Hepatocyte (in vitro differentiated cells): Measurements from ENCODE around the gene TEC. TPM values are rescaled to one million over a fixed set of nuclear protein-coding genes. Genes with fewer than 3 reads are reported as not detected.

Experiments used
- DNase-seq: peaks from one replicate; pipeline ENCODE4 v3.0.0-alpha.2; 2016; ENCODE audit warnings: low spot score
- H2AFZ ChIP-seq: fragments of 200-600 bp; sonication (generic); 2 replicates; pipeline ENCODE4 v1.6.0; 2016; ENCODE audit warnings: antibody characterized with exemption, mild to moderate bottlenecking
- H3K27ac ChIP-seq: fragments of 200-600 bp; sonication (generic); 2 replicates; pipeline ENCODE4 v1.5.1; 2016; ENCODE audit warnings: mild to moderate bottlenecking
- H3K27me3 ChIP-seq: fragments of 200-600 bp; sonication (generic); 2 replicates; pipeline ENCODE4 v1.6.1; 2016
- H3K36me3 ChIP-seq: fragments of 200-600 bp; sonication (generic); replicated peaks from 2 replicates; pipeline ENCODE4 v1.5.1; 2016; ENCODE audit warnings: low read depth; ENCODE audit not compliant: insufficient read depth
- H3K4me1 ChIP-seq: fragments of 200-600 bp; sonication (generic); 2 replicates; pipeline ENCODE4 v1.5.1; 2016; ENCODE audit warnings: mild to moderate bottlenecking, moderate library complexity; ENCODE audit not compliant: insufficient read depth
- H3K4me2 ChIP-seq: fragments of 200-600 bp; sonication (generic); 2 replicates; pipeline ENCODE4 v1.6.0; 2016
- H3K4me3 ChIP-seq: fragments of 200-600 bp; sonication (generic); 2 replicates; pipeline ENCODE4 v1.5.1; 2016; ENCODE audit warnings: mild to moderate bottlenecking
- H3K79me2 ChIP-seq: fragments of 200-600 bp; sonication (generic); 2 replicates; pipeline ENCODE4 v1.6.0; 2017; ENCODE audit warnings: mild to moderate bottlenecking
- H3K9me2 ChIP-seq: fragments of 200-600 bp; sonication (generic); replicated peaks from 2 replicates; pipeline ENCODE4 v1.6.0; 2017; ENCODE audit warnings: mild to moderate bottlenecking; ENCODE audit not compliant: insufficient read depth
- H3K9me3 ChIP-seq: fragments of 200-600 bp; sonication (generic); 2 replicates; pipeline ENCODE4 v1.5.1; 2016; ENCODE audit warnings: low read depth, mild to moderate bottlenecking
- H4K20me1 ChIP-seq: fragments of 200-600 bp; sonication (generic); 2 replicates; pipeline ENCODE4 v1.6.0; 2016; ENCODE audit warnings: mild to moderate bottlenecking; ENCODE audit not compliant: insufficient read depth, poor library complexity, severe bottlenecking
- CTCF ChIP-seq: fragments of 200-600 bp; sonication (generic); IDR thresholded peaks from 2 replicates; pipeline ENCODE4 v1.5.1; 2016; ENCODE audit warnings: antibody characterized with exemption, mild to moderate bottlenecking; ENCODE audit not compliant: poor library complexity
- EZH2 ChIP-seq: fragments of 200-600 bp; sonication (generic); IDR thresholded peaks from 2 replicates; pipeline ENCODE4 v1.6.1; 2016; ENCODE audit warnings: antibody characterized with exemption, mild to moderate bottlenecking, borderline replicate concordance
- EZH2phosphoT487 ChIP-seq: fragments of 200-600 bp; sonication (generic); IDR thresholded peaks from one replicate; pipeline ENCODE4 v1.6.1; 2018; ENCODE audit warnings: antibody characterized with exemption, mild to moderate bottlenecking, low read depth, moderate library complexity; ENCODE audit not compliant: unreplicated experiment, severe bottlenecking
- WGBS: methylation state at CpG from one replicate; pipeline ENCODE4 v1.1.6; 2016; ENCODE audit warnings: low lambda C conversion rate; ENCODE audit errors: missing lambda C conversion rate; 5-methylcytosine and 5-hydroxymethylcytosine counted together
- polyA plus RNA-seq: library from polyadenylated mRNA; unstranded; fragments of >200 nt; fragmentation: Nextera tagmentation; extraction: Ambion mirVana; gene quantifications from 2 replicates; pipeline ENCODE4 v1.2.1, GENCODE V29; 2016
- total RNA-seq: library from RNA; depleted of rRNA; stranded (reverse); fragments of >200 nt; gene quantifications from 2 replicates; pipeline ENCODE4 v1.2.3, GENCODE V29; 2014

TEC gene
- total and polyA plus RNA-seq, 2 experiments from 2014 or later: 1.3 to 2.1 TPM

DNA sequence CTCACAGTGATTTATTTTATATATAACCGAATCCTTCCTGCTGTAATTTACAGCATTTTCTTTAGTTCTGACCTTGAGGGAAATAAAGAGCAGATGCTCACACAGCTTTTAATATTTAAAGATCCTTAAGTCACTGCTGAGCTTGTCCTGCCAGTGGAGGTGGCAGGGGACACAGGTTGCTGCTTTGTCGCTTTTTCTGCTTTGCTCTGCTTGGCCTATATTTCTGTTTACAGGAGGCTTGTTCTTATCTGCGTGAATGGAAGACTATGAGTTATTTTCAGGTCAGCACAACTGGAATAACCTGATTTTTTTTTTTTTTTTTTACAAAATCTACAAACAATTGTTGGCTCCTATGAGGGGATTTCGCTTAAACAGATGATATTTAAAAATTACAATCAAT is 137.9 kb downstream of the TEC start:
- no peak for TF ChIP-seq EZH2
- no peak for DNase-seq
- Histone ChIP-seq H3K27ac (no peak overlapping the region), H4K20me1 (no peaks in the 10 kb centered on the region), H3K4me3 (no peak overlapping the region), H3K4me2 (no peak overlapping the region), H3K79me2 (no peaks in the 10 kb centered on the region), H2AFZ (no peak overlapping the region), H3K4me1 (no peaks in the 10 kb centered on the region), H3K36me3 (no peaks in the 10 kb centered on the region), H3K9me2 (no peaks in the 10 kb centered on the region), H3K27me3 (no peaks in the 10 kb centered on the region), H3K9me3 (no peaks in the 10 kb centered on the region)
- WGBS: 63% methylated on average over 4 of the region's 4 CpGs

GRCh38 chr4:48130100-48130499 is 139.5 kb downstream of the TEC start:
- Histone ChIP-seq H4K20me1 (no peaks in the 10 kb centered on the region), H3K36me3 (no peaks in the 10 kb centered on the region), H2AFZ (no peak overlapping the region), H3K9me2 (no peaks in the 10 kb centered on the region), H3K79me2 (no peaks in the 10 kb centered on the region), H3K9me3 (no peaks in the 10 kb centered on the region), H3K4me1 (no peaks in the 10 kb centered on the region), H3K4me2 (no peak overlapping the region), H3K27me3 (no peaks in the 10 kb centered on the region), H3K27ac (no peak overlapping the region), H3K4me3 (no peak overlapping the region)
- TF ChIP-seq EZH2: no peak
- TF ChIP-seq EZH2phosphoT487: no peak
- TF ChIP-seq CTCF: no peak
- DNase-seq: no peak
- 96% methylated on average over 7 of the region's 7 CpGs for WGBS

GRCh38 chr4:48129307-48130014 is 140.2 kb downstream of the TEC start:
- Histone ChIP-seq H3K79me2 (no peaks in the 10 kb centered on the region), H2AFZ (no peak overlapping the region), H3K9me3 (no peaks in the 10 kb centered on the region), H3K4me2 (no peak overlapping the region), H3K27me3 (no peaks in the 10 kb centered on the region), H3K36me3 (no peaks in the 10 kb centered on the region), H4K20me1 (no peaks in the 10 kb centered on the region), H3K9me2 (no peaks in the 10 kb centered on the region), H3K4me3 (no peak overlapping the region), H3K27ac (no peak overlapping the region), H3K4me1 (no peaks in the 10 kb centered on the region)
- peak; percentile 30 for DNase-seq
- TF ChIP-seq EZH2phosphoT487 (no peak), EZH2 (no peak), CTCF (no peak)
- 77% methylated on average over 9 of the region's 9 CpGs for WGBS

- no peaks in the 10 kb centered on the region for H3K27me3 ChIP-seq
- H3K36me3 ChIP-seq: no peaks in the 10 kb centered on the region
- no peak overlapping the region for H3K4me3 ChIP-seq
- TF ChIP-seq EZH2: no peak
- peak; percentile 57 for TF ChIP-seq CTCF
- peak overlapping the region; percentile 38 for H3K27ac ChIP-seq
- H3K9me3 ChIP-seq: no peaks in the 10 kb centered on the region
- peak; percentile 57 for DNase-seq
- H3K9me2 ChIP-seq: no peaks in the 10 kb centered on the region
- H2AFZ ChIP-seq: no peak overlapping the region
- no peaks in the 10 kb centered on the region for H4K20me1 ChIP-seq
- H3K4me1 ChIP-seq: no peaks in the 10 kb centered on the region
- 26% methylated on average over 13 of the region's 13 CpGs for WGBS
- peak overlapping the region; percentile 52 for H3K4me2 ChIP-seq
- no peaks in the 10 kb centered on the region for H3K79me2 ChIP-seq
Observed at GRCh38 chr4:48127682-48128404, 141.8 kb downstream of the TEC start.
